Mononuclear cell (primary cell): ENCODE measurements around the gene SMC4. TPM values are rescaled to one million over a fixed set of nuclear protein-coding genes. Genes with fewer than 3 reads are reported as not detected.
A peak's percentile ranks its signal among the peaks of the same experiment; 100 is the strongest.
"Not testable (repeated sequence)": the region's sequence is repeated elsewhere in the genome, so short reads cannot be mapped to it uniquely, and the experiment has no call there.

ENCODE experiments used
- H3K27me3 ChIP-seq: 2 replicates; pipeline ENCODE4 v1.6.0; 2011; ENCODE audit warnings: low read length, control low read depth; ENCODE audit not compliant: insufficient read depth
- H3K4me1 ChIP-seq: 2 replicates; pipeline ENCODE4 v1.5.1; 2011; ENCODE audit warnings: mild to moderate bottlenecking, low read length, control low read depth; ENCODE audit not compliant: insufficient read depth
- H3K4me3 ChIP-seq: 2 replicates; pipeline ENCODE4 v1.5.1; 2011; ENCODE audit warnings: mild to moderate bottlenecking, low read length, moderate library complexity
- H3K9me3 ChIP-seq: 2 replicates; pipeline ENCODE4 v1.5.1; 2011; ENCODE audit warnings: low read depth, mild to moderate bottlenecking, control low read depth, low read length
- total RNA-seq: library from RNA; depleted of rRNA; stranded (reverse); fragments of >200 nt; gene quantifications from one replicate; pipeline ENCODE4 v1.2.3, GENCODE V29; 2012

The SMC4 gene
- total RNA-seq, result 61.2 TPM

DNA sequence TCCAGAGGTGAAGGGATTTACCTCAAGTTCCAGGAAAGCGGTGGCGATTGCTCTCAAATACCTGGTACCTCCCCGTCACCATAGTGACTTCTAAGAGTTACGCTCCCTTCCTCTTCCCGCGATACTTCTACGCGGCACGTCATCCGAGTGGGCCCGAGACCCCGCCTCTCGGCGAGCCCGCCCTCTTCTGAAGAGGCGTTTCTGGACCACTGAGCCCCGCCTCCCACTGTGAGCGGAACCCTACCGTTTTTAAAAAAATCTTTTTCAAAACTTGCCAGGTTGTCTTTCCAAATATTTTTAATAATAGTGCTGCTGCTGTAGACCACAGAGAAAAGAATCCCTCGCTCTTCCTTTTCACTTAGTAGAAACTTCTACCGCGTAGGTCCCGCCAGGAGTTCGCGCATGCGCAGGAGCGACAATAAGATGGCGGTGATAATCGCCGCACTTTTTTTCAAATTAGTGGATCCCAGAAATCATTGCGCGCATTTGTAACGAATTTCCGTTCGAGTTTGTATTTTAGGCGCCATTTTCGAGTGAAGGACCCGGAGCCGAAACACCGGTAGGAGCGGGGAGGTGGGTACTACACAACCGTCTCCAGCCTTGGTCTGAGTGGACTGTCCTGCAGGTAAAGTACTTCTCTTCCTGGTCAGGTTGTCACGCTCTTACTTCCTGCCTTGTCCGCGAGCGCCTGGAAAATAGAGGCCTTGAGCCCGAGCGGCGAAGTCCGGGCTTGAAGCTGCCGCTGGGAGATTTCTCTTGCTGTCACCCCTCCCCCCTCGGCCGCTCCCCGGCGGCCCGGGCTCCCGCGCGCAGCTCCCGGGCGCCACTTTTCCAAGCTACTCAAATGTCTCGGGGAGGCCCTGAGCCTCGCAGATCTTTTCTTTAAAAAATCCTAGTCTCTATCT, at the start of gene SMC4, which contains the start of gene IFT80:
TSS of gene SMC4 (plus strand) at position 526 of the 905 bp plus-strand sequence. CDS start 1,177 bp downstream, outside the sequence.
TSS of gene IFT80 (minus strand) at position 101 of the 905 bp plus-strand sequence. CDS start 14,625 bp downstream, outside the sequence.
- H3K27me3 ChIP-seq, result no peaks in the 10 kb centered on the region
- peak within 1 kb of the TSS; percentile 86 for H3K4me3 ChIP-seq
- no peaks in the 10 kb centered on the region for H3K9me3 ChIP-seq
- H3K4me1 ChIP-seq, result peaks cover 28% of the 10 kb centered on the region

GRCh38 chr3:160355826-160356225, 43.6 kb upstream of the SMC4 start:
- Histone ChIP-seq H3K27me3 (no peaks in the 10 kb centered on the region), H3K4me1 (no peaks in the 10 kb centered on the region), H3K4me3 (no peak overlapping the region)

DNA sequence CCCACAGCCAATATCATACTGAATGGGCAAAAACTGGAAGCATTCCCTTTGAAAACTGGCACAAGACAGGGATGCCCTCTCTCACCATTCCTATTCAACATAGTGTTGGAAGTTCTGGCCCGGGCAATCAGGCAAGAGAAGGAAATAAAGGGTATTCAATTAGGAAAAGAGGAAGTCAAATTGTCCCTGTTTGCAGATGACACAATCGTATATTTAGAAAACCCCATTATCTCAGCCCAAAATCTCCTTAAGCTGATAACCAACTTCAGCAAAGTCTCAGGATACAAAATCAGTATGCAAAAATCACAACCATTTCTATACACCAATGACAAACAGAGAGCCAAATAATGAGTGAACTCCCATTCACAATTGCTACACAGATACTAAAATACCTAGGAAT, 36.6 kb upstream of the SMC4 start:
- not testable (repeated sequence) for H3K27me3 ChIP-seq, H3K9me3 ChIP-seq, H3K4me1 ChIP-seq, H3K4me3 ChIP-seq

More at GRCh38 chr3:160355826-160356225, 43.6 kb upstream of the SMC4 start:
- H3K9me3 ChIP-seq, result no peaks in the 10 kb centered on the region

- Histone ChIP-seq H3K27me3 (no peaks in the 10 kb centered on the region), H3K9me3 (no peaks in the 10 kb centered on the region), H3K4me3 (no peak overlapping the region), H3K4me1 (no peaks in the 10 kb centered on the region)
Measured at GRCh38 chr3:160365869-160366522, 33.5 kb upstream of the SMC4 start.

DNA sequence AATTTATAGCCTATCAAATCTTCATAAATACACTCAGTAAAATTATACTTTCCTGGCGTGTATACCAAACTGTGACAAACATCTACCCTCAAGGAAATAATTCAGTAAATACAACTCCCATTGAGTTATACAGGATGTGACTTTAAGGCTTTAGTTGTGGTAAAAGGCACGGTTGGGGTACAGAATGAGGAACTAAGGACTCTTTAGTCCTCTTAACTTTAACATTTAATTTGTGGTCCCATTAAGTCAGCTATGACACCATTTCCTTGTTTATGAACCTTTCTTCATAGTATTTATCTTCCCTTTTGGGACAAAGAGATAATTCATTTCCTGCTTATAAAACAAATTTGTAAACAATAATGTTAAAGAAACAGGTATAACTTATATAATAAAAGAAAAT, 30.6 kb upstream of the SMC4 start:
- Histone ChIP-seq H3K9me3 (no peaks in the 10 kb centered on the region), H3K4me1 (no peaks in the 10 kb centered on the region), H3K4me3 (no peak overlapping the region), H3K27me3 (no peaks in the 10 kb centered on the region)

- Histone ChIP-seq H3K4me3 (no peak overlapping the region), H3K27me3 (no peaks in the 10 kb centered on the region), H3K9me3 (no peaks in the 10 kb centered on the region), H3K4me1 (no peaks in the 10 kb centered on the region)
Measured at GRCh38 chr3:160369784-160370183, 29.7 kb upstream of the SMC4 start.

DNA sequence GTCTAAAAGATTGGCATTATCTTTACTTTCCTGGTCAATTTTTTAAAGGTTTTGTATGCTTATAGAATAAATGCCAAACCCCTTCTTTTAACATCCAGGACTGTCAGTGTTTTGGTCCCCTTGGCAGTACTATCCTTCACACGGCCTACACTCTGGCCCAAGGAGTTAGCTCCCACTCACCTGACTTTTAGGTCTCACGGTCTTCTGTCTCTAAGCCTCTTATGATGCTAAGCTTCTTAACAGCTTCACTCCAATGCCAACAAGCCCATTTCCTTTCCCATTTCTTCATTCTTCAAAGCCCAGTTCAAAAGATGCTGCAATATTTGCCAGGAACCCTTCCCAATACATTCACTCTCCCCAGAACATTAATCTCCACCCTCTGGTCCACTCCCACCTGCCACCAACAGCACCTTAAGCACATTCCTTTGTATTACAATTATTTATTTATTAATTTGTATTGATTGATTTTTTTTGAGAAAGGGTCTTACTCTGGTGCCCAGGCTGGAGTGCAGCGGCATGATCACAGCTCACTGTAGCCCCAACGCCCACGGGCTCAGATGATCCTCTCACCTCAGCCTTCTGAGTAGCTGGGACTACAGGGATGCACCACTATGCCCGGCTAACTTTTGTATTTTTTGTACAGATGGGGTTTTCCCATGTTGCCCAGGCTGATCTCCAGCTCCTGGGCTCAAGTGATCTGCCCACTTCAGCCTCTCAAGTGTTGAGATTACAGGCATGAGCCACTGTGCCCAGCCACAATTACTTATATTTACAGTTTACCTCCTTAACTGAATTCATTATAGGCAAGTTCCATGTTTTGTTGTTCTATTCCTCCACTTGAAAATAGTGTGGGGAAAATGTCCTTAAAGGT, 28.2 kb upstream of the SMC4 start:
- H3K27me3 ChIP-seq, result no peaks in the 10 kb centered on the region
- no peak overlapping the region for H3K4me3 ChIP-seq
- H3K4me1 ChIP-seq, result no peaks in the 10 kb centered on the region
- no peaks in the 10 kb centered on the region for H3K9me3 ChIP-seq

- H3K27me3 ChIP-seq, result no peaks in the 10 kb centered on the region
- no peak overlapping the region for H3K4me3 ChIP-seq
- H3K9me3 ChIP-seq, result no peaks in the 10 kb centered on the region
- no peaks in the 10 kb centered on the region for H3K4me1 ChIP-seq
Measured at GRCh38 chr3:160372780-160373179, 26.7 kb upstream of the SMC4 start.

GRCh38 chr3:160373655-160374054, 25.8 kb upstream of the SMC4 start:
- H3K9me3 ChIP-seq, result no peaks in the 10 kb centered on the region
- H3K4me1 ChIP-seq, result no peaks in the 10 kb centered on the region
- no peak overlapping the region for H3K4me3 ChIP-seq
- H3K27me3 ChIP-seq, result no peaks in the 10 kb centered on the region

DNA sequence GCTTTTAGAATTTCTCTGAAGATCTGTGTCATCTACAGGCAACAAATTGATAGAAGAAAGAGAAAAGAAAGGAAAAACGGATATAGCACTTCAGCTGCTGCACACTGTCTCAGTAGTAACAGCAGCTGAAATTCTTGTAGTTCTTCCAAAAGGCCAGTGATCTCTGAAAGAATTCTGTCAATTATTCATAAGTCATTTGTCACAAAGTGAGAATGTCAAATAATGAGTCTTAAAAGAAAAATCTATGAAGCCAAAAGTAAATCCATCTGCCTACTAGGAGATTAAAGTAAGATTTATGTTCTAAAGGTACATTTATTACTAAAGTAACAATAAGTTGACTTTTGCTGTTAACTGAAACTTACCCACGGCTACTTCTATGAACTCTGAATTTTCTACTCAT, 25.0 kb upstream of the SMC4 start:
- Histone ChIP-seq H3K4me1 (no peaks in the 10 kb centered on the region), H3K27me3 (no peaks in the 10 kb centered on the region), H3K4me3 (no peak overlapping the region), H3K9me3 (no peaks in the 10 kb centered on the region)

GRCh38 chr3:160374925-160375324, 24.5 kb upstream of the SMC4 start:
- Histone ChIP-seq H3K4me1 (no peaks in the 10 kb centered on the region), H3K27me3 (no peaks in the 10 kb centered on the region), H3K4me3 (no peak overlapping the region), H3K9me3 (no peaks in the 10 kb centered on the region)

DNA sequence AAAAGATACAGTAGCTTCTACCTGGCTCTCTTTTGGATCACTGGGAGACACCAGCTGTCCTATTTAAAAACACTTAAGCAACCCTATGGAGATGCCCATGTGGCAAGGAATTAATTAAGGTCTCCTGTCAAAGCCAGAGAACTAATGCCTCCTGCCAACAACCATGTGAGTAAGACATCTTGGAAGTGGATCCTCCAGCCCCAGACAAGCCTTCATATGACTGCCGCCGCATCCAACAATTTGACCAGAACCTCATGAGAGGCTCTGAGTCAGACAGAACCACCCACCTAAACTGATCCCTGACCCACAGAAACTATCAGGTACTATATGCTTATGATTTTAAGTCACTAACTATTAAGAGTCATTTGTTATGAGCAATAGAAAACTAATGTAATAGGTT, 22.8 kb upstream of the SMC4 start:
- no peak overlapping the region for H3K4me3 ChIP-seq
- H3K9me3 ChIP-seq, result no peaks in the 10 kb centered on the region
- no peaks in the 10 kb centered on the region for H3K27me3 ChIP-seq
- H3K4me1 ChIP-seq, result no peaks in the 10 kb centered on the region

DNA sequence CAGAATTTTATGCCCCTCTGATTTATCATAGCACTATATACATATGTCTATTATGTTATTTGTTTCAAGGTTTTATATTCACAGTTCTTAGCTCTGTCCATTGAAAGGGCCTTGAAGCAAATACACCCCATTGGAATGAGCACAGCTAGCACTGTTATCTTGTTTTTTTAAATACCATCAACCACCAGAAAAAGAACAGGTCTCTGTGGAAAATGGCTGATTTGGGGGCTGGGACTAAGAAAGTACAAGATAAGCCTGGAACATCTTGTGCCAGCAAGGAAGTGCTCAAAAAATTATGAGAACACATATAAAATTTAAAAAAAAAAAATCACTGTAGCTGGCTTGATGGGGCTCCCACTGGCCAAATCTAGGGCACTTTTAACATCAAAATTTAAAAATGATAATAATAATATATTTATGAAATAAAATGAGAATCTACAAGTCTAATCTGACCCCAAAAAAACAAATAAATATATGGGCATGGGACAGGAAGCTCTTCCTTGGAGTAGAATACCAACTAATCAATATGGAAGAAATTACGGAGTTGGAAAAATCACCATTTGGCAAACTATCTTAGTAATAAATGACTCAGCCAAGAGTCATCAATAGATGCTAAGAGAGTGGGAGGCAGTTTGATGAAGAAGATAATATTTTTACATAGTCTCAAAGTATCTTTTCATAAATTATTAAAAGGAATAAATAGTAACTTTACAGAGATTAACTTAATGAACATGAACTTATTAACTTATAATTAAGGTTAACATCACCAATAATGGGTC, 20.9 kb upstream of the SMC4 start:
- H3K4me3 ChIP-seq, result no peak overlapping the region
- no peaks in the 10 kb centered on the region for H3K27me3 ChIP-seq
- no peaks in the 10 kb centered on the region for H3K4me1 ChIP-seq
- no peaks in the 10 kb centered on the region for H3K9me3 ChIP-seq

- H3K9me3 ChIP-seq, result no peaks in the 10 kb centered on the region
- no peaks in the 10 kb centered on the region for H3K27me3 ChIP-seq
- no peak overlapping the region for H3K4me3 ChIP-seq
- no peaks in the 10 kb centered on the region for H3K4me1 ChIP-seq
Measured at GRCh38 chr3:160379628-160380214, 19.7 kb upstream of the SMC4 start.
